SHP77 treated with DMSO at 0.1 percent for 48 hours (cell line): ENCODE results near the gene TP53BP2.
A peak's percentile ranks its signal among the peaks of the same experiment; 100 is the strongest.
"Not testable (repeated sequence)": the region's sequence is repeated elsewhere in the genome, so short reads cannot be mapped to it uniquely, and the experiment has no call there.

Experiments used
- DNase-seq: peaks from one replicate; lab custom pipeline; 2025; lab: John Stamatoyannopoulos, UW

Gene TP53BP2, protein sequence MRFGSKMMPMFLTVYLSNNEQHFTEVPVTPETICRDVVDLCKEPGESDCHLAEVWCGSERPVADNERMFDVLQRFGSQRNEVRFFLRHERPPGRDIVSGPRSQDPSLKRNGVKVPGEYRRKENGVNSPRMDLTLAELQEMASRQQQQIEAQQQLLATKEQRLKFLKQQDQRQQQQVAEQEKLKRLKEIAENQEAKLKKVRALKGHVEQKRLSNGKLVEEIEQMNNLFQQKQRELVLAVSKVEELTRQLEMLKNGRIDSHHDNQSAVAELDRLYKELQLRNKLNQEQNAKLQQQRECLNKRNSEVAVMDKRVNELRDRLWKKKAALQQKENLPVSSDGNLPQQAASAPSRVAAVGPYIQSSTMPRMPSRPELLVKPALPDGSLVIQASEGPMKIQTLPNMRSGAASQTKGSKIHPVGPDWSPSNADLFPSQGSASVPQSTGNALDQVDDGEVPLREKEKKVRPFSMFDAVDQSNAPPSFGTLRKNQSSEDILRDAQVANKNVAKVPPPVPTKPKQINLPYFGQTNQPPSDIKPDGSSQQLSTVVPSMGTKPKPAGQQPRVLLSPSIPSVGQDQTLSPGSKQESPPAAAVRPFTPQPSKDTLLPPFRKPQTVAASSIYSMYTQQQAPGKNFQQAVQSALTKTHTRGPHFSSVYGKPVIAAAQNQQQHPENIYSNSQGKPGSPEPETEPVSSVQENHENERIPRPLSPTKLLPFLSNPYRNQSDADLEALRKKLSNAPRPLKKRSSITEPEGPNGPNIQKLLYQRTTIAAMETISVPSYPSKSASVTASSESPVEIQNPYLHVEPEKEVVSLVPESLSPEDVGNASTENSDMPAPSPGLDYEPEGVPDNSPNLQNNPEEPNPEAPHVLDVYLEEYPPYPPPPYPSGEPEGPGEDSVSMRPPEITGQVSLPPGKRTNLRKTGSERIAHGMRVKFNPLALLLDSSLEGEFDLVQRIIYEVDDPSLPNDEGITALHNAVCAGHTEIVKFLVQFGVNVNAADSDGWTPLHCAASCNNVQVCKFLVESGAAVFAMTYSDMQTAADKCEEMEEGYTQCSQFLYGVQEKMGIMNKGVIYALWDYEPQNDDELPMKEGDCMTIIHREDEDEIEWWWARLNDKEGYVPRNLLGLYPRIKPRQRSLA

DNA sequence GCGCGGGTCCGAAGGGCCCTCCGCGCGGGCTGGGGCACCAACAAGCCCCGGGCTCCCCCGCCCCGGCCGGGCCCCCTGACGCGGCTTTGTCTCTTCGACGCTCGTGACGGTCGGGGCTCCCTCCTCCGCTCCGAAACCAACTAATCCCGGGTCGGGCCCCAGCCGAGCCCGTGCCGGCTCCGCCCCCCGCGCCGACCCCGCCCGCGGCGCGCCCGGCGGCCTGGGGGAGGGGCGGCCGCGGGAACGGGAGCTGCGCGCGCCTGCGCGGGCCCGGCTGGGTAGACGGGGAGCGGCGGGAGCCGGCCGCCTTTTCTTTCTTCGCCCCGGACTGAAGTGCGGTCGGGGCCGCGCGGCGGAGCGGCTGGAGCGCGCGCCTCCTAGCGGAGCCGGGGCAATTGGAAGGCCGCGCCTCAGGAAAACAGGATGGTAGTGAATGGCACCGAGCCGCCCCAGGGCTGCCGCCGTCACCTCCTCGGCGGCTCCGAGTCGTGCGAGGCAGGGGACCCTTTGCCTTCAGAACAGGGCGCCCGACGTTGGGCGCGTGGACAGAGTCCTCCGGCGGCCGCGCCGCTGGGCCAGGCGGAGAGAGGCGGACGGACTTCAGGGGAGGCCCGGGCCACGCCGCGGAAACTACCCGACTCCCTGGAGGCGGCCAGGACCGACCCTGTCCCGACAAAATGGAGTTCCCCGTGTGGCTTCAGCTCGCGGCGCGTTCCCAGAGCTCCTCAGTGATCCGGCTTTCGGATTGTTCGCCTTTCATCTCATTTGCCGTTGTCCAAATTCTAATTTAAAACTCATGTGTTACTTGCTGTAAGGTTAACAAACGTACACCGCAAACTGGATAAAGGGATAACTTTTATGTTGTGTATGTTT, at the start of gene TP53BP2:
TSS of gene TP53BP2 (minus strand) at position 138 of the 873 bp plus-strand sequence. CDS start 267 bp downstream, outside the sequence.
- peak; percentile 67 for DNase-seq

DNA sequence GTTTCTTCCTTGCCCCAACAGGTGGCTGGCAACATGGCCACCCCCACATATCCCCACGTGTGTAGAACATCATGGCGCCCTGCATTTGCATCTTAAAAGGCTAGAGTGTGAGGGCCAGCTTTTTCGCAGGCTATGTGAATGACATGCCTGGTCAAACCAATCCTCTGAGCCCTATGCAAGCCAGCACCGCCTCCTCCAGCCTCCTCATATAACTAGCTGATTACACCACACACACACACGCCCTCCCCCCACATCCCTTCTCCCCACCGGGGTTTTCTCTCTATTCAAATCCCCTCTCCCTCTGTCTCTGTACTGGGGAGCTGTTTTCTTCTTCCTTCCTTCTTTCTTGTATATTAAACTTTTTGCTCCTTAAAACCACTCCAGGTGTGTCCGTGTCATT, 44.7 kb upstream of the TP53BP2 start:
- not testable (repeated sequence) for DNase-seq

DNA sequence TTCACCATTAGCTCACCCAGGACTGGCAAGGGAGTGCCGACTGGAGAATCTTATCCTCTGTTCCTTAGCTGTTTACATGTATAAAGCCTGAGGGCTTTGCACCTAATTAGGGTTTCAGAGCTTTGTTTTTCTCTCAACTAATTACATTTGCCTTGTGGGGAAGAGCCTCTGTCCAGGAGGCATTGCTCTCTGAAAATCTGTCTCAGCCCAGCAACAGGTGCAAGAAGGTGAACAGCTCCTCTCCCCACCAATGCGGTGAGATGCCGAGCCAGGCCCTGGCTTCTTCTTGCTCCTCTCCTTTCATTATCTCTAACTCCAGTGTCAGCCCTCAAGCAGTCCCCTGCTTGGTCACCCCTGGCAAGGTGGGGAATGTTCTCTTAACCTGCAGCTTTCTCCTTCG, 43.6 kb upstream of the TP53BP2 start:
- DNase-seq: not testable (repeated sequence)

- peak; percentile 73 for DNase-seq
Measured at GRCh38 chr1:223887747-223888418, 42.1 kb upstream of the TP53BP2 start.

DNA sequence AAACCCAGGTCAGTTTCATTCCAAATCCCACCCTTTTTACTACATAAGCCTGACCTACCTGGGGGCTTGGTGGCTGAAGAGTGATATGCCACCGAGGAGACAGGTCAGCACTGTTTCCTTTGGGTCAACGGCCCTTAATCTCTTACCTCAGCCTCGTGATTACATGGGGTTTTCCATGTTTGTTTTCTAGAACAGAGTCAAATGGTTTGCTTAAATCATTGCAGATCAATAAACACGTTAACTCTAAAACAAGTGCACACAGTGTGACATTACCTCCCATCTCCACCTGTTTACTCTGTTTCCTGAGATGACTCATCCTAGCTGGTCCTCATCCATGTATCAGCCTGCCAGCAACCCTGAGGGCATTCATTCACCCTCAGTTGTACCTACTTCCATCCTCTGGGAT, 40.8 kb upstream of the TP53BP2 start:
- peak; percentile 11 for DNase-seq

DNA sequence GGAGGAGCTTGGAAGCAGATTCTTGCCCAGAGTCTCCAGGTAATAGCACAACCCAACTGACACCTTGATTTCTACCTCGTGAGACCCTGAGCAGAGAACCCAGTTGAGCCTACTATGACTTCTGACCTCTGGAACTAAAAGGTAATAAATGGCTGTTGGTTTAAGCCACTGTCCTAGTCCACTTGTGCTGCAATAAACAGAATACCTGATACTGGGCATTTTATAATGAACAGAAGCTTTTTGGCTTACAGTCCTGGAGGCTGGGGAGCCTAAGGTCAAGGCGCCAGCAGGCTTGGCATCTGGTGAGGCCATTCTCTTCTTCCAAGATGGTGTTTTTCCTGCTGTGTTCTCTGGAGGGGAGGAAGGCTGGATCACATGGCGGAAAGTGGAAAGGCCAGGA, 39.9 kb upstream of the TP53BP2 start:
- no peak for DNase-seq

DNA sequence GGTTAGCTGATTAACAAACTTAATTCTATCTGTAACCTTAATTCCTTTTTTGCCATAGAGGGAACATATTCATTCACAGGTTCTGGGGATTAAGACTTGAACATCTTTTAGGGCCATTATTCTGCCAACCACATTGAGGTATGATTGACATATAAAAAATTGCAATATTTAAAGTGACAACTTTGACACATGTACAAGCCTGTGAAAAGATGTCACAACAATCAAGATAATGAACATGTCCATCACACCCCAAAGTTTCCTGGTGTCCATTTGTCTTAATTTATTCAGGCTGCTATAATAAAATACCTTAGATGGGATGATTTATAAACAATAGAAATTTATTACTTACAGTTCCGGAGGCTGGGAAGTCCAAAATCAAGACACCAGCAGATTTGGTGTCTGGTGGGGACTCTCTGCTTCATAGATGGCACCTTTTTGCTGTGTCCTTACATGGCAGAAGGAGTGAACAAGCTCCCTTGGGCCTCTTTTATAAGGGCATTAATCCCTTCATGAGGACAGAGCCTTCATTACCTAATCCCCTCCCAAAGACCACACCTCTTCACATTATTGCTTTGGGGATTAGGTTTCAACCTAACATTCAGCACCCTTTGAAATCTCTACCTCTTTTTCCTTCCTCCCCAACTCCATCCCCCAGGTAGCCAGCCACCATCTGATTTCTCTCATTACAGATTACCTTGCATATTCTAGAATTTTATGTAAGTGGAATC, 33.0 kb upstream of the TP53BP2 start:
- DNase-seq: no peak

- no peak for DNase-seq
Measured at GRCh38 chr1:223877804-223878203, 32.1 kb upstream of the TP53BP2 start.

DNA sequence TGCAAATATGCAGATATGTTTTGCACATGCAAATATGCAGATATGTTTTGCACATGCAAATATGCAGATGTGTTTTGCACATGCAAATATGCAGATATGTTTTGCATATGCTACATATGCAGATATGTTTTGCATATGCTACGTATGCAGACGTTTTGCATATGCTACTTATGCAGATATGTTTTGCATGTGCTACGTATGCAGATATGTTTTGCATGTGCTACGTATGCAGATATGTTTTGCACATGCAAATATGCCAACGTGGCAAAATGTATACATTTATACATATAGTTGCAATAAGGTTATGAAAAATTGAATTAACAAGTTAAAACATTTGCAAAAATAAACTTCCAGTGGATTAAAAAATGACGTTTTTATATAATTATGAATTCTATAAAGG, 30.8 kb upstream of the TP53BP2 start:
- DNase-seq: no peak

DNA sequence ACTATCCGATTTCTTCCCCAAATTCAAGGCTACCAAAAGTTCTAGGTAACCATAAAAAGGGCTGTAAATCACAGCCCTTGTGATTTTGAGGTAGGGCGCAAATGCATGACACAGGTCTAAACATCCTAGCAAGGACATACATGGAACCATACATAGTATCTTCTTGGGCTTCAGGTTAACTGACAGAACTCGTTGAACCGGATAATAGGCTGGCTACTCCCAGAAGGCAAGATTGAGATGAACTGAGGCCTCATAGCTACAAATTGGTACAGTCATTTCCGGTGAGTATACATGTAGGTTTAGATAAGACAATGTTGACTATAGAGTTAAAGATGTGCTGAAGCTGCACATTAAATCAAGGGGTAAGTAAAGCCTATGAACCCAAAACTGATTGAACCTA, 27.3 kb upstream of the TP53BP2 start:
- DNase-seq: no peak

GRCh38 chr1:223872308-223872901, 26.7 kb upstream of the TP53BP2 start:
- DNase-seq: no peak

DNA sequence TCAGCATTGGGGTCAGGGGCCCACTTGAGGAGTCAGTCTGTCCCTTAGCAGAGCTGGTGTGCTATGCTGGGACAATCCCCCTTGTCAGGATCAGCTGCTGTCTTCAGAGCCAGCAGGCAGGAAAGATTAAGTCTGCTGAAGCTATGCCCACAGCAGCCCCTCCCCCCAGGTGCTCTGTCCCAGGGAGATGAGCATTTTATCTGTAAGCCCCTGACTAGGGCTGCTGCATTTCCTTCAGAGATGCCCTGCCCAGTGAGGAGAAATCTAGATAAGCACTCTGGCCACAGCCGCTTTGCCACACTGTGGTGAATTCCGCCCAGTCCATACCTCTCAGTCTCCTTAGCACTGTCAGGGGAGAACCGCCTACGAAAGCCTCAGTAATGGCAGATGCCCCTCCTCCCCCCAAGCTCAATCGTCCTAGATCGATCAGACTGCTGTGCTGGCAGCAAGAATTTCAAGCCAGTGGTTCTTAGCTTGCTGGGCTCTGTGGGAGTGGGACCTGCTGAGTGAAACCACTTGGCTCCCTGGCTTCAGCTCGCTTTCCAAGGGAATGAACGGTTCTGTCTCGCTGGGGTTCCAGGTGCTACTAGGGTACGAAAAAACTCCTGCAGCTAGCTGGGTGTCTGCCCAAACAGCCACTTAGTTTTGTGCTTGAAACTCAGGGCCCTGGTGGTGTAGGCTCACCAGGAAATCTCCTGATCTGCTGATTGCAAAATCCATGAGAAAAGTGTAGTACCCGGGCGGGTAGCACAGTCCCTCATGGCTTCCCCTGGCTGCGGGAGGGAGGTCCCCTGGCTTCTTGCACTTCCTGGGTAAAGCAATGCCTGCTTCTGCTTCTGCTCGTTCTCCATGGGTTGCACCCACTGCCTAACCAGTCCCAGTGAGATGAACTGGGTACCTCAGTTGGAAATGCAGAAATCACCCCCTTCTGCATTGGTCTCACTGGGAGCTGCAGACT, 25.1 kb upstream of the TP53BP2 start:
- DNase-seq: no peak

GRCh38 chr1:223864599-223865368, 19.0 kb upstream of the TP53BP2 start:
- not testable (repeated sequence) for DNase-seq

DNA sequence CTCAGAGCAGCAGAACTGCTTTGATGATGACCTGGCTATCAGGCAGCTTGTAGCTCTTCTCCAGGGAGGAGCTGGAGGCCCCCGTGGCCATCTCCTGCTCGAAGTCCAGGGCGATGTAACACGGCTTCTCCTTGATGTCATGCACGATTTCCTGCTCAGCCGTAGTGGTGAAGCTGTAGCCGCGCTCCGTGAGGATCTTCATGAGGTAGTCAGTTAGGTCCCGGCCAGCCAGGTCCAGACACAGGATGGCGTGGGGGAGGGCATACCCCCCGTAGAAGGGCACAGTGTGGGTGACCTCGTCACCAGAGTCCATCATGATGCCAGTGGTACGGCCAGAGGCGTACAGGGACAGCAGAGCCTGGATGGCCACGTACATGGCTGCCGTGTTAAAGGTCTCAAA, 18.3 kb upstream of the TP53BP2 start:
- DNase-seq: no peak

GRCh38 chr1:223861904-223862303, 16.2 kb upstream of the TP53BP2 start:
- DNase-seq: no peak

GRCh38 chr1:223860051-223860622, 14.4 kb upstream of the TP53BP2 start:
- no peak for DNase-seq

GRCh38 chr1:223859058-223859457, 13.3 kb upstream of the TP53BP2 start:
- no peak for DNase-seq
